HepG2 (cell line): ENCODE data around the gene IRF7. TPM values are rescaled to one million over a fixed set of nuclear protein-coding genes. Genes with fewer than 3 reads are reported as not detected.
A peak's percentile ranks its signal among the peaks of the same experiment; 100 is the strongest.

ENCODE experiments used
- ATAC-seq: fragments of 200-7000 bp; cut with Tn5 transposase; 3 replicates; pipeline ENCODE4 v1.9.1; 2020; ENCODE audit warnings: mild to moderate bottlenecking, moderate library complexity
- BruUV-seq: library from RNA; stranded (reverse); fragments of 400-500 nt; replicated peaks from 2 replicates; lab custom pipeline; 2021; lab: Mats Ljungman, UMichigan
- CTCF ChIA-PET: fragments of 300-600 bp; formaldehyde crosslinking; extraction: SDS; loops from one replicate; lab custom pipeline; 2021; ENCODE audit warnings: low total read pairs, inconsistent platforms, low intra/inter-chr PET ratio; lab: Yijun Ruan, JAX
- POLR2A ChIA-PET: fragments of 350-600 bp; sonication (Branson Sonifier 250); formaldehyde crosslinking; loops from one replicate; lab custom pipeline; 2020; ENCODE audit warnings: antibody characterized with exemption, inconsistent platforms; lab: Yijun Ruan, JAX
- DNase-seq: peaks from one replicate; pipeline ENCODE4 v3.0.0-alpha.2; 2015; ENCODE audit warnings: low spot score
- FAIRE-seq: peaks from 3 replicates; lab custom pipeline; 2011; peaks lifted over from hg19 to GRCh38; lab: Jason Lieb, UNC
- H2AFZ ChIP-seq: one replicate; pipeline ENCODE4 v1.6.1; 2011; ENCODE audit warnings: low read length, inconsistent platforms
- H3K27ac ChIP-seq: fragments of 300-600 bp; 3 replicates; pipeline ENCODE4 v1.8.0; 2011; ENCODE audit warnings: mixed run types, mild to moderate bottlenecking, mixed read lengths, low read length, inconsistent platforms; ENCODE audit not compliant: insufficient read depth; ENCODE audit errors: extremely low read length
- H3K27me3 ChIP-seq, 2 experiments: fragments of 200-600 bp in 1 of 2; 2 replicates in 1 of 2; 3 replicates in 1 of 2; pipeline versions ENCODE4 v1.6.0 to v1.8.0; 2011; ENCODE audit warnings: low read length in 2 of 2, mild to moderate bottlenecking in 2 of 2, moderate library complexity in 2 of 2, inconsistent platforms in 1 of 2; ENCODE audit not compliant: insufficient read depth in 2 of 2, control insufficient read depth in 1 of 2
- H3K36me3 ChIP-seq, 2 experiments: fragments of 200-600 bp in 1 of 2; replicated peaks in 1 of 2; 2 replicates in 1 of 2; 3 replicates in 1 of 2; pipeline versions ENCODE4 v1.5.1 to v1.8.0; 2011; ENCODE audit warnings: low read length in 2 of 2, inconsistent platforms in 1 of 2; ENCODE audit not compliant: insufficient read depth in 2 of 2, control insufficient read depth in 1 of 2
- H3K4me1 ChIP-seq: 2 replicates; pipeline ENCODE4 v1.5.1; 2012; ENCODE audit warnings: low read length, inconsistent platforms; ENCODE audit not compliant: insufficient read depth
- H3K4me2 ChIP-seq: 2 replicates; pipeline ENCODE4 v1.6.0; 2011; ENCODE audit warnings: low read depth, low read length, inconsistent platforms
- H3K4me3 ChIP-seq, 3 experiments: fragments of 200-600 bp in 1 of 3; sonication (generic), shearing (Covaris generic) in 1 of 3; replicated peaks in 1 of 3; 2 replicates each; pipeline ENCODE4 v1.5.1; 2011 to 2016; ENCODE audit warnings: low read length in 3 of 3, inconsistent platforms in 2 of 3, low read depth in 2 of 3, mild to moderate bottlenecking in 2 of 3, control low read depth in 1 of 3, mixed read lengths in 1 of 3; ENCODE audit not compliant: insufficient read depth in 1 of 3
- H3K79me2 ChIP-seq: one replicate; pipeline ENCODE4 v1.6.1; 2011; ENCODE audit warnings: low read length, inconsistent platforms; ENCODE audit not compliant: insufficient read depth
- H3K9ac ChIP-seq: 2 replicates; pipeline ENCODE4 v1.6.0; 2011; ENCODE audit warnings: mild to moderate bottlenecking, low read depth, low read length, inconsistent platforms; ENCODE audit not compliant: insufficient read depth
- H3K9me3 ChIP-seq: 2 replicates; pipeline ENCODE4 v1.5.1; 2012; ENCODE audit warnings: mild to moderate bottlenecking, low read length
- H4K20me1 ChIP-seq: 2 replicates; pipeline ENCODE4 v1.6.0; 2011; ENCODE audit warnings: inconsistent platforms, mild to moderate bottlenecking, low read length, moderate library complexity; ENCODE audit not compliant: insufficient read depth
- EHMT2 ChIP-seq: fragments of 200-600 bp; sonication (generic); IDR thresholded peaks from 2 replicates; pipeline ENCODE4 v1.7.0; 2017; ENCODE audit warnings: antibody characterized with exemption, low read depth, low read length, borderline replicate concordance
- HDAC2 ChIP-seq: sonication (generic); formaldehyde crosslinking; IDR thresholded peaks from 2 replicates; pipeline ENCODE4 v1.4.0; 2020; ENCODE audit warnings: missing genetic modification reagents
- HNF1A ChIP-seq, 2 experiments: sonication (generic) in 1 of 2; formaldehyde crosslinking in 1 of 2; IDR thresholded peaks; 2 replicates each; pipeline versions ENCODE4 v1.4.0 to v1.6.1; 2016 to 2020; ENCODE audit warnings: borderline replicate concordance in 1 of 2, low read depth in 1 of 2, mild to moderate bottlenecking in 1 of 2, missing genetic modification reagents in 1 of 2
- HNF4G ChIP-seq, 2 experiments: sonication (generic) in 1 of 2; formaldehyde crosslinking in 1 of 2; IDR thresholded peaks; 2 replicates each; pipeline versions ENCODE4 v1.4.0 to v1.6.1; 2011 to 2020; ENCODE audit warnings: borderline replicate concordance in 2 of 2, low read depth in 2 of 2, mild to moderate bottlenecking in 2 of 2, low read length in 1 of 2, missing genetic modification reagents in 1 of 2, moderate library complexity in 1 of 2
- IRF2 ChIP-seq: IDR thresholded peaks from 2 replicates; pipeline ENCODE4 v1.6.1; 2018; ENCODE audit warnings: missing genetic modification reagents, missing compliant biosample characterization
- PHF8 ChIP-seq: sonication (generic); formaldehyde crosslinking; IDR thresholded peaks from 2 replicates; pipeline ENCODE4 v1.5.0; 2020; ENCODE audit warnings: missing genetic modification reagents
- PRDM10 ChIP-seq: sonication (generic); formaldehyde crosslinking; IDR thresholded peaks from 2 replicates; pipeline ENCODE4 v1.4.0; 2020; ENCODE audit warnings: low read depth, missing genetic modification reagents
- PTBP1 ChIP-seq: fragments of 200-400 bp; formaldehyde crosslinking; IDR thresholded peaks from 2 replicates; pipeline ENCODE4 v1.6.1; 2018; ENCODE audit warnings: low read length, low read depth; ENCODE audit not compliant: poor library complexity, severe bottlenecking
- SRSF9 ChIP-seq: fragments of 200-400 bp; formaldehyde crosslinking; IDR thresholded peaks from 2 replicates; pipeline ENCODE4 v1.6.1; 2018; ENCODE audit warnings: borderline replicate concordance, mild to moderate bottlenecking, low read depth, low read length; ENCODE audit not compliant: insufficient read depth, poor library complexity, severe bottlenecking
- STAT5B ChIP-seq: sonication (generic); formaldehyde crosslinking; IDR thresholded peaks from 2 replicates; pipeline ENCODE4 v1.4.0; 2020; ENCODE audit warnings: missing genetic modification reagents
- TEAD3 ChIP-seq: optimal IDR thresholded peaks from 2 replicates; pipeline ENCODE3; 2016; ENCODE audit warnings: borderline replicate concordance
- THAP11 ChIP-seq: IDR thresholded peaks from 2 replicates; pipeline ENCODE4 v1.6.1; 2016; ENCODE audit warnings: missing biosample characterization, missing genetic modification reagents
- ZFAT ChIP-seq: sonication (generic); formaldehyde crosslinking; conservative IDR thresholded peaks from 2 replicates; pipeline ENCODE4 v1.8.1; 2023; ENCODE audit warnings: missing genetic modification reagents, inconsistent platforms
- ZNF777 ChIP-seq: sonication (generic); formaldehyde crosslinking; IDR thresholded peaks from 2 replicates; pipeline ENCODE4 v1.4.0; 2020; ENCODE audit warnings: missing genetic modification reagents
- ZSCAN22 ChIP-seq: sonication (generic); formaldehyde crosslinking; IDR thresholded peaks from 2 replicates; pipeline ENCODE4 v1.4.0; 2020; ENCODE audit warnings: mild to moderate bottlenecking, missing genetic modification reagents
- WGBS: methylation state at CpG from one replicate; pipeline ENCODE4 v1.1.6; 2017; ENCODE audit warnings: low lambda C conversion rate; 5-methylcytosine and 5-hydroxymethylcytosine counted together
- in situ Hi-C: cut with HindIII; loops from 2 replicates; pipeline ENCODE4 v1.10.0; 2017; ENCODE audit warnings: low pct_unique_long_range_greater_than_20kb; ENCODE audit not compliant: extremely low pct_ligation_motif_present
- intact Hi-C: fragments of 100-400 bp; cut with micrococcal nuclease; formaldehyde crosslinking; loops from one replicate; pipeline ENCODE4 v1.10.0; 2022; ENCODE audit not compliant: unreplicated experiment
- polyA plus RNA-seq, 8 experiments: library from polyadenylated mRNA; depleted of rRNA in 3 of 8; stranded (reverse) in 7 of 8; unstranded in 1 of 8; fragments of >200 nt; fragmentation: Illumina TruSeq in 4 of 8; extraction: Trizol in 4 of 8; gene quantifications; 2 replicates each; pipeline versions ENCODE4 v1.2.1 to v1.2.3, GENCODE V29; 2011 to 2016; ENCODE audit warnings: low read depth in 4 of 8, missing spikeins in 1 of 8, mixed read lengths in 1 of 8; ENCODE audit not compliant: insufficient read depth in 1 of 8
- total RNA-seq, 5 experiments: library from RNA; depleted of rRNA; stranded (reverse); fragments of >200 nt; fragmentation: Illumina TruSeq; extraction: Trizol; gene quantifications; 2 replicates each; pipeline ENCODE4 v1.2.3, GENCODE V29; 2016; ENCODE audit warnings: low read depth in 1 of 5

Gene IRF7
- total and polyA plus RNA-seq, 2 of the 13 experiments (the other 11 are each of a cell fraction or from before 2014, with no cell fraction given) = not detected

- Histone ChIP-seq H3K4me2 (peak overlapping the region; percentile 94), H3K9ac (peak overlapping the region; percentile 100; the same call in 1 of the 2 replicates), H3K27me3 (no peaks in the 10 kb centered on the region; a peak in 1 of 5 replicates), H3K27ac (peak overlapping the region; percentile 80), H3K4me1 (peaks cover 48% of the 10 kb centered on the region), H3K79me2 (peaks cover 58% of the 10 kb centered on the region), H3K36me3 (peaks cover 8 to 18% of the 10 kb centered on the region in 2 experiments; a peak in 4 of 5 replicates), H4K20me1 (peaks cover 43% of the 10 kb centered on the region), H3K4me3 (peak overlapping the region; percentile 78 to 100 (median 92)), H3K9me3 (no peaks in the 10 kb centered on the region), H2AFZ (no peak overlapping the region)
- intact Hi-C loops (no loop called here), in situ Hi-C loops (no loop called here)
- no TSS peak for BruUV-seq
- WGBS = 44% methylated on average over 17 of the region's 21 CpGs
- ChIA-PET CTCF (no interaction called here), POLR2A (interaction anchor here (1.3 to 1.6 kb wide), 4 partner anchors 9 to 18 kb away, joined by 3 to 15 read pairs (median 6); partner anchors contain the start of gene LMNTD2)
- ATAC-seq (no peak), DNase-seq (no peak), FAIRE-seq (peak; percentile 56)
- peak; percentile 19 for TF ChIP-seq TEAD3 (CRISPR knock-in tag)
- TF ChIP-seq STAT5B (CRISPR knock-in tag) = no peak
- TF ChIP-seq SRSF9 = no peak
- no peak for TF ChIP-seq EHMT2
- TF ChIP-seq HDAC2 (CRISPR knock-in tag) = no peak
- TF ChIP-seq THAP11 = no peak
- no peak for TF ChIP-seq HNF1A (IDR thresholded peaks at IDR 0.05; ENCODE audit: low read depth)
- TF ChIP-seq HNF1A (CRISPR knock-in tag; IDR thresholded peaks at IDR 0.05; ENCODE audit: borderline replicate concordance) = 0 out of 2 replicates have a peak, but pooled peaks have one; percentile 15
- no peak for TF ChIP-seq PHF8
- no peak for TF ChIP-seq ZSCAN22 (CRISPR knock-in tag)
- TF ChIP-seq IRF2 (CRISPR knock-in tag) = no peak
- no peak for TF ChIP-seq ZNF777 (CRISPR knock-in tag)
- no peak for TF ChIP-seq ZFAT (CRISPR knock-in tag)
- peak; percentile 76 for TF ChIP-seq HNF4G (IDR thresholded peaks at IDR 0.05; ENCODE audit: borderline replicate concordance, low read depth, low read length)
- peak; percentile 61; the same call in 1 of the 2 replicates for TF ChIP-seq HNF4G (CRISPR knock-in tag; IDR thresholded peaks at IDR 0.05; ENCODE audit: borderline replicate concordance, low read depth)
- TF ChIP-seq PTBP1 = no peak
- no peak for TF ChIP-seq PRDM10 (CRISPR knock-in tag)
Observed at GRCh38 chr11:578276-579035, 37.3 kb downstream of the IRF7 start.
